GM23338 (cell line): ENCODE data around the gene TLE1. TPM values are rescaled to one million over a fixed set of nuclear protein-coding genes. Genes with fewer than 3 reads are reported as not detected.

Experiments used
- ATAC-seq: fragments of 200-7000 bp; cut with Tn5 transposase; 3 replicates; pipeline ENCODE4 v1.9.1; 2020
- DNase-seq: peaks from one replicate; pipeline ENCODE4 v3.0.0-alpha.2; 2015; ENCODE audit warnings: low spot score
- H2AFZ ChIP-seq: fragments of 200-600 bp; sonication (generic); 2 replicates; pipeline ENCODE4 v1.8.0; 2016; ENCODE audit warnings: antibody characterized with exemption, mild to moderate bottlenecking, moderate library complexity
- H3F3A ChIP-seq: fragments of 200-600 bp; sonication (generic); replicated peaks from 2 replicates; pipeline ENCODE4 v1.8.0; 2017; ENCODE audit warnings: antibody characterized with exemption, mixed run types, low read depth
- H3K27ac ChIP-seq: fragments of 200-600 bp; sonication (generic); 2 replicates; pipeline ENCODE4 v1.6.1; 2016; ENCODE audit warnings: low read depth
- H3K27me3 ChIP-seq: fragments of 200-600 bp; sonication (generic); 2 replicates; pipeline ENCODE4 v1.8.0; 2016; ENCODE audit warnings: mild to moderate bottlenecking, mixed run types, moderate library complexity; ENCODE audit not compliant: insufficient read depth
- H3K36me3 ChIP-seq: fragments of 200-600 bp; sonication (generic); 2 replicates; pipeline ENCODE4 v1.8.0; 2016; ENCODE audit warnings: mild to moderate bottlenecking; ENCODE audit not compliant: insufficient read depth
- H3K4me1 ChIP-seq: fragments of 200-600 bp; sonication (generic); 2 replicates; pipeline ENCODE4 v1.8.0; 2016; ENCODE audit warnings: mild to moderate bottlenecking, moderate library complexity; ENCODE audit not compliant: insufficient read depth
- H3K4me2 ChIP-seq: fragments of 200-600 bp; sonication (generic); 2 replicates; pipeline ENCODE4 v1.7.1; 2017; ENCODE audit warnings: mixed run types
- H3K4me3 ChIP-seq: fragments of 200-600 bp; sonication (generic); 2 replicates; pipeline ENCODE4 v1.6.1; 2016; ENCODE audit warnings: mixed run types
- H3K79me2 ChIP-seq: fragments of 200-600 bp; sonication (generic); replicated peaks from 2 replicates; pipeline ENCODE4 v1.8.0; 2017; ENCODE audit warnings: mild to moderate bottlenecking; ENCODE audit not compliant: insufficient read depth
- H3K9me2 ChIP-seq: fragments of 200-600 bp; sonication (generic); 2 replicates; pipeline ENCODE4 v1.8.0; 2017; ENCODE audit not compliant: insufficient read depth
- H4K20me1 ChIP-seq: fragments of 200-600 bp; sonication (generic); replicated peaks from 2 replicates; pipeline ENCODE4 v1.8.0; 2017; ENCODE audit warnings: mild to moderate bottlenecking; ENCODE audit not compliant: insufficient read depth
- H3K27ac Mint-ChIP-seq: 2 replicates; pipeline ENCODE4 v1.8.0; 2020; ENCODE audit warnings: inconsistent platforms, mild to moderate bottlenecking, moderate library complexity, mixed read lengths
- H3K27me3 Mint-ChIP-seq: 3 replicates; pipeline ENCODE4 v1.8.0; 2022; ENCODE audit warnings: low read depth, mild to moderate bottlenecking, moderate library complexity, mixed read lengths, inconsistent platforms; ENCODE audit not compliant: insufficient read depth, poor library complexity
- H3K36me3 Mint-ChIP-seq: 3 replicates; pipeline ENCODE4 v1.8.0; 2021; ENCODE audit warnings: low read depth, mild to moderate bottlenecking, inconsistent platforms, moderate library complexity, mixed read lengths
- H3K4me1 Mint-ChIP-seq: 3 replicates; pipeline ENCODE4 v1.8.0; 2020; ENCODE audit warnings: mild to moderate bottlenecking, inconsistent platforms, mixed read lengths
- H3K4me3 Mint-ChIP-seq: 3 replicates; pipeline ENCODE4 v1.8.0; 2021; ENCODE audit warnings: moderate library complexity, mild to moderate bottlenecking, inconsistent platforms, mixed read lengths
- H3K9me3 Mint-ChIP-seq: 3 replicates; pipeline ENCODE4 v1.8.0; 2020; ENCODE audit warnings: moderate library complexity, mild to moderate bottlenecking, inconsistent platforms, mixed read lengths
- EZH2 ChIP-seq: fragments of 200-600 bp; sonication (generic); IDR thresholded peaks from one replicate; pipeline ENCODE4 v1.8.0; 2017; ENCODE audit warnings: antibody characterized with exemption, mild to moderate bottlenecking, low read depth; ENCODE audit not compliant: unreplicated experiment
- JUNB ChIP-seq: IDR thresholded peaks from one replicate; pipeline ENCODE4 v1.6.1; 2016; ENCODE audit warnings: antibody characterized with exemption; ENCODE audit not compliant: unreplicated experiment
- NANOG ChIP-seq: IDR thresholded peaks from 2 replicates; pipeline ENCODE4 v1.6.1; 2016; ENCODE audit warnings: antibody characterized with exemption, borderline replicate concordance
- POLR2AphosphoS5 ChIP-seq: IDR thresholded peaks from 2 replicates; pipeline ENCODE4 v1.6.1; 2016; ENCODE audit warnings: antibody characterized with exemption, low read depth
- ZNF114 ChIP-seq: fragments of 250-450 bp; sonication (Bioruptor Pico); IDR thresholded peaks from 2 replicates; pipeline ENCODE4 v1.5.0; 2020; ENCODE audit warnings: mild to moderate bottlenecking, moderate library complexity
- ZNF331 ChIP-seq: fragments of 250-450 bp; sonication (Bioruptor Pico); IDR thresholded peaks from 2 replicates; pipeline ENCODE4 v1.5.0; 2020; ENCODE audit warnings: low read depth, mild to moderate bottlenecking, moderate library complexity
- polyA plus RNA-seq: library from polyadenylated mRNA; unstranded; fragments of >200 nt; fragmentation: Nextera tagmentation; extraction: Ambion mirVana; gene quantifications from 2 replicates; pipeline ENCODE4 v1.2.1, GENCODE V29; 2016
- total RNA-seq: library from RNA; depleted of rRNA; stranded (reverse); fragments of >200 nt; shearing (Covaris generic); gene quantifications from 2 replicates; pipeline ENCODE4 v1.2.3, GENCODE V29; 2014
- TF ChIP-seq, protein P1 (sequence below): fragments of 250-450 bp; sonication (Bioruptor Pico); IDR thresholded peaks from 2 replicates; pipeline ENCODE4 v1.5.0; 2020; ENCODE audit warnings: mild to moderate bottlenecking, moderate library complexity

Gene TLE1
- total and polyA plus RNA-seq, 2 experiments from 2014 or later: 58.1 to 132 TPM

DNA sequence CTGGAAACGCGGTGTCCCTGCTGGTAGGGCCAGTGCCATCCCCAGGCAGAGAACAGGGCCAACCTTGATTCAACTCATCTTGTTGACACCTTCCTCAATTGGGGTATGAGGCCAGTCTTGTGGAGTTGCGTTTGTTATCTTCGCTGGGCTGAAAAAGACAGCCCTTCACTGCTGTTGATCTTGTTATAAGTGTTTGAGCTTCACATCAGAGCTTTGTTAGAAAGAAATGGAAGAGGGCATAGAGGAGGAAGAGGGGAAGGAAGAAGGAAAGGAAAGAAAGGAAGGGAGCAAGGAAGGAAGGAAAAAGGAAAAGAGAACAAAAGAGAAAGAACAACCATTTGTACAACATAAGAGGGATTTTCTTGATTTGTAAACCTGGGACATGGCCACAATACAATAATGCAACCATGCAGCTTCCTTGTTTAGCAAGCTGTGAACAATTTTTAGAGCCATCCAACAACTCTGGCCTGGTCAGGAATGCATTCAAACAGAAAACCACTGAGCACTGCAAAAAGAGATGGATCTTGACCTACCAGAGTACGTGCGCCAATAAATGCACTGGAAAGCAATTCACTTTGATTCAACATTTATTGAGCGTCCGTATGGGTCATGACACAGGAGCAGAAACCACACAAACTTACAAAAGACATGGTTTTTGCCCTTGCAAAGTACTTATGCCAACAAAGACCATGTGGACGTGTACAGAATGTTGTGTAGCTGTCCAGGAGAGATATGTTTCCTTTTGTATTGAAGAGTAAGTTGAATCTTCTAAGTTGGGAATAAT lies 152.9 kb downstream of the TLE1 start (continued):
- TF ChIP-seq, protein P1, sequence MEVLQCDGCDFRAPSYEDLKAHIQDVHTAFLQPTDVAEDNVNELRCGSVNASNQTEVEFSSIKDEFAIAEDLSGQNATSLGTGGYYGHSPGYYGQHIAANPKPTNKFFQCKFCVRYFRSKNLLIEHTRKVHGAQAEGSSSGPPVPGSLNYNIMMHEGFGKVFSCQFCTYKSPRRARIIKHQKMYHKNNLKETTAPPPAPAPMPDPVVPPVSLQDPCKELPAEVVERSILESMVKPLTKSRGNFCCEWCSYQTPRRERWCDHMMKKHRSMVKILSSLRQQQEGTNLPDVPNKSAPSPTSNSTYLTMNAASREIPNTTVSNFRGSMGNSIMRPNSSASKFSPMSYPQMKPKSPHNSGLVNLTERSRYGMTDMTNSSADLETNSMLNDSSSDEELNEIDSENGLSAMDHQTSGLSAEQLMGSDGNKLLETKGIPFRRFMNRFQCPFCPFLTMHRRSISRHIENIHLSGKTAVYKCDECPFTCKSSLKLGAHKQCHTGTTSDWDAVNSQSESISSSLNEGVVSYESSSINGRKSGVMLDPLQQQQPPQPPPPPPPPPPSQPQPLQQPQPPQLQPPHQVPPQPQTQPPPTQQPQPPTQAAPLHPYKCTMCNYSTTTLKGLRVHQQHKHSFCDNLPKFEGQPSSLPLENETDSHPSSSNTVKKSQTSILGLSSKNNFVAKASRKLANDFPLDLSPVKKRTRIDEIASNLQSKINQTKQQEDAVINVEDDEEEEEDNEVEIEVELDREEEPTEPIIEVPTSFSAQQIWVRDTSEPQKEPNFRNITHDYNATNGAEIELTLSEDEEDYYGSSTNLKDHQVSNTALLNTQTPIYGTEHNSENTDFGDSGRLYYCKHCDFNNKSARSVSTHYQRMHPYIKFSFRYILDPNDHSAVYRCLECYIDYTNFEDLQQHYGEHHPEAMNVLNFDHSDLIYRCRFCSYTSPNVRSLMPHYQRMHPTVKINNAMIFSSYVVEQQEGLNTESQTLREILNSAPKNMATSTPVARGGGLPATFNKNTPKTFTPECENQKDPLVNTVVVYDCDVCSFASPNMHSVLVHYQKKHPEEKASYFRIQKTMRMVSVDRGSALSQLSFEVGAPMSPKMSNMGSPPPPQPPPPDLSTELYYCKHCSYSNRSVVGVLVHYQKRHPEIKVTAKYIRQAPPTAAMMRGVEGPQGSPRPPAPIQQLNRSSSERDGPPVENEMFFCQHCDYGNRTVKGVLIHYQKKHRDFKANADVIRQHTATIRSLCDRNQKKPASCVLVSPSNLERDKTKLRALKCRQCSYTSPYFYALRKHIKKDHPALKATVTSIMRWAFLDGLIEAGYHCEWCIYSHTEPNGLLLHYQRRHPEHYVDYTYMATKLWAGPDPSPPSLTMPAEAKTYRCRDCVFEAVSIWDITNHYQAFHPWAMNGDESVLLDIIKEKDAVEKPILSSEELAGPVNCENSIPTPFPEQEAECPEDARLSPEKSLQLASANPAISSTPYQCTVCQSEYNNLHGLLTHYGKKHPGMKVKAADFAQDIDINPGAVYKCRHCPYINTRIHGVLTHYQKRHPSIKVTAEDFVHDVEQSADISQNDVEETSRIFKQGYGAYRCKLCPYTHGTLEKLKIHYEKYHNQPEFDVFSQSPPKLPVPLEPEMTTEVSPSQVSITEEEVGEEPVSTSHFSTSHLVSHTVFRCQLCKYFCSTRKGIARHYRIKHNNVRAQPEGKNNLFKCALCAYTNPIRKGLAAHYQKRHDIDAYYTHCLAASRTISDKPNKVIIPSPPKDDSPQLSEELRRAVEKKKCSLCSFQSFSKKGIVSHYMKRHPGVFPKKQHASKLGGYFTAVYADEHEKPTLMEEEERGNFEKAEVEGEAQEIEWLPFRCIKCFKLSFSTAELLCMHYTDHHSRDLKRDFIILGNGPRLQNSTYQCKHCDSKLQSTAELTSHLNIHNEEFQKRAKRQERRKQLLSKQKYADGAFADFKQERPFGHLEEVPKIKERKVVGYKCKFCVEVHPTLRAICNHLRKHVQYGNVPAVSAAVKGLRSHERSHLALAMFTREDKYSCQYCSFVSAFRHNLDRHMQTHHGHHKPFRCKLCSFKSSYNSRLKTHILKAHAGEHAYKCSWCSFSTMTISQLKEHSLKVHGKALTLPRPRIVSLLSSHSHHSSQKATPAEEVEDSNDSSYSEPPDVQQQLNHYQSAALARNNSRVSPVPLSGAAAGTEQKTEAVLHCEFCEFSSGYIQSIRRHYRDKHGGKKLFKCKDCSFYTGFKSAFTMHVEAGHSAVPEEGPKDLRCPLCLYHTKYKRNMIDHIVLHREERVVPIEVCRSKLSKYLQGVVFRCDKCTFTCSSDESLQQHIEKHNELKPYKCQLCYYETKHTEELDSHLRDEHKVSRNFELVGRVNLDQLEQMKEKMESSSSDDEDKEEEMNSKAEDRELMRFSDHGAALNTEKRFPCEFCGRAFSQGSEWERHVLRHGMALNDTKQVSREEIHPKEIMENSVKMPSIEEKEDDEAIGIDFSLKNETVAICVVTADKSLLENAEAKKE (CRISPR knock-in tag): no peak
- no peak for TF ChIP-seq NANOG

- Mint-ChIP-seq H3K36me3 (no peaks in the 10 kb centered on the region), H3K27ac (no peak overlapping the region), H3K4me1 (peaks cover 3% of the 10 kb centered on the region; the same call in 2 of the 3 replicates), H3K9me3 (no peaks in the 10 kb centered on the region), H3K4me3 (no peak overlapping the region), H3K27me3 (no peaks in the 10 kb centered on the region)
- Histone ChIP-seq H3K4me1 (peaks cover 18% of the 10 kb centered on the region; the same call in 1 of the 2 replicates), H3K36me3 (no peaks in the 10 kb centered on the region), H3K9me2 (no peaks in the 10 kb centered on the region), H4K20me1 (no peaks in the 10 kb centered on the region), H3K27me3 (no peaks in the 10 kb centered on the region), H3F3A (no peaks in the 10 kb centered on the region), H3K79me2 (no peaks in the 10 kb centered on the region), H3K27ac (no peak overlapping the region), H2AFZ (no peak overlapping the region), H3K4me2 (no peak overlapping the region), H3K4me3 (no peak overlapping the region)
- ATAC-seq: no peak
- no peak for DNase-seq
- TF ChIP-seq POLR2AphosphoS5 (no peak), ZNF114 (CRISPR knock-in tag) (no peak), JUNB (no peak), ZNF331 (CRISPR knock-in tag) (no peak), EZH2 (no peak)
- TF ChIP-seq, protein P1 (CRISPR knock-in tag): no peak
These were observed 153.7 kb downstream of the TLE1 start for GRCh38 chr9:81535542-81536241.
